Measurements from ENCODE around the gene OR52B2. TPM values are rescaled to one million over a fixed set of nuclear protein-coding genes. Genes with fewer than 3 reads are reported as not detected.

Gene OR52B2
- total RNA-seq, 2 experiments from 2014 or later = not detected

GRCh38 chr11:6132431-6132830 lies 37.7 kb downstream of the OR52B2 start:
- ChIA-PET POLR2A (no interaction called here), CTCF (no interaction called here)
- no peak overlapping the region for H3K27ac Mint-ChIP-seq
- no peak for ATAC-seq
- no peaks in the 10 kb centered on the region for H3K9me3 Mint-ChIP-seq
- peaks cover 4% of the 10 kb centered on the region for H3K27me3 Mint-ChIP-seq
- H3K4me1 Mint-ChIP-seq (ENCODE audit: low read depth) = no peaks in the 10 kb centered on the region
- no peak overlapping the region for H3K4me3 Mint-ChIP-seq
- TF ChIP-seq, protein P1, sequence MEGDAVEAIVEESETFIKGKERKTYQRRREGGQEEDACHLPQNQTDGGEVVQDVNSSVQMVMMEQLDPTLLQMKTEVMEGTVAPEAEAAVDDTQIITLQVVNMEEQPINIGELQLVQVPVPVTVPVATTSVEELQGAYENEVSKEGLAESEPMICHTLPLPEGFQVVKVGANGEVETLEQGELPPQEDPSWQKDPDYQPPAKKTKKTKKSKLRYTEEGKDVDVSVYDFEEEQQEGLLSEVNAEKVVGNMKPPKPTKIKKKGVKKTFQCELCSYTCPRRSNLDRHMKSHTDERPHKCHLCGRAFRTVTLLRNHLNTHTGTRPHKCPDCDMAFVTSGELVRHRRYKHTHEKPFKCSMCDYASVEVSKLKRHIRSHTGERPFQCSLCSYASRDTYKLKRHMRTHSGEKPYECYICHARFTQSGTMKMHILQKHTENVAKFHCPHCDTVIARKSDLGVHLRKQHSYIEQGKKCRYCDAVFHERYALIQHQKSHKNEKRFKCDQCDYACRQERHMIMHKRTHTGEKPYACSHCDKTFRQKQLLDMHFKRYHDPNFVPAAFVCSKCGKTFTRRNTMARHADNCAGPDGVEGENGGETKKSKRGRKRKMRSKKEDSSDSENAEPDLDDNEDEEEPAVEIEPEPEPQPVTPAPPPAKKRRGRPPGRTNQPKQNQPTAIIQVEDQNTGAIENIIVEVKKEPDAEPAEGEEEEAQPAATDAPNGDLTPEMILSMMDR (IDR thresholded peaks at IDR 0.05) = no peak
- no peak for DNase-seq
- H3K36me3 Mint-ChIP-seq (ENCODE audit: low read depth) = no peaks in the 10 kb centered on the region
- intact Hi-C loops (cut with micrococcal nuclease) = no loop called here

DNA sequence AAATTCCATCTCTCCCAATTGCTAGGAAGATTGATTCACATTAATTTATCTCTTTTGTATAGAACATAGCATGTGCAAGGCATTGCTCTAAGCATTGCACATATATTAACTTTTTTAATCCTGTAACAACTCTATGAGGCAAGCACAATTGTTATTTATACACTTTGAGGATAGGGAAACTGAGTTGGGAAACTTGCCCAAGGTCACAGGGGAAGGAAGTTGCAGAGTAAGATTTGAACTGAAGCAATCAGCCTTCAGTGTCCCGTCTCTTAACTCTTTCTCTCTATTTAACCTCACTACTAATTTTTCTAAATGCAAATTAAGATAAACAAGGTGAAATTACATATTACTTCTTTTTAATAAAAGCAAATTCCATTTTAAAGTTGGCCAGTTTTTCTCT lies 40.5 kb downstream of the OR52B2 start:
- CTCF ChIA-PET = interaction anchor here (0.7 to 1.4 kb wide), 3 partner anchors 122 to 233 kb away, joined by 3 read pairs; no protein-coding TSS in a partner anchor
- H3K27ac Mint-ChIP-seq = no peak overlapping the region
- intact Hi-C loops (cut with micrococcal nuclease) = no loop called here
- no peaks in the 10 kb centered on the region for H3K9me3 Mint-ChIP-seq
- no peaks in the 10 kb centered on the region for H3K4me1 Mint-ChIP-seq (ENCODE audit: low read depth)
- ATAC-seq (no peak), DNase-seq (no peak)
- POLR2A ChIA-PET = no interaction called here
- H3K4me3 Mint-ChIP-seq = no peak overlapping the region
- H3K36me3 Mint-ChIP-seq (ENCODE audit: low read depth) = no peaks in the 10 kb centered on the region
- peaks cover 1% of the 10 kb centered on the region for H3K27me3 Mint-ChIP-seq
- TF ChIP-seq, protein P1 (IDR thresholded peaks at IDR 0.05) = no peak

GRCh38 chr11:6129011-6129410 lies 41.1 kb downstream of the OR52B2 start:
- Mint-ChIP-seq H3K36me3 (ENCODE audit: low read depth) (no peaks in the 10 kb centered on the region), H3K27ac (no peak overlapping the region), H3K9me3 (no peaks in the 10 kb centered on the region), H3K4me1 (ENCODE audit: low read depth) (no peaks in the 10 kb centered on the region), H3K4me3 (no peak overlapping the region), H3K27me3 (peaks cover 1% of the 10 kb centered on the region)
- intact Hi-C loops (cut with micrococcal nuclease) = no loop called here
- TF ChIP-seq, protein P1 (IDR thresholded peaks at IDR 0.05) = no peak
- ChIA-PET CTCF (interaction anchor here (1.0 to 1.4 kb wide), 2 partner anchors 123 to 224 kb away, joined by 3 read pairs; no protein-coding TSS in a partner anchor), POLR2A (no interaction called here)
- DNase-seq (no peak), ATAC-seq (no peak)

DNA sequence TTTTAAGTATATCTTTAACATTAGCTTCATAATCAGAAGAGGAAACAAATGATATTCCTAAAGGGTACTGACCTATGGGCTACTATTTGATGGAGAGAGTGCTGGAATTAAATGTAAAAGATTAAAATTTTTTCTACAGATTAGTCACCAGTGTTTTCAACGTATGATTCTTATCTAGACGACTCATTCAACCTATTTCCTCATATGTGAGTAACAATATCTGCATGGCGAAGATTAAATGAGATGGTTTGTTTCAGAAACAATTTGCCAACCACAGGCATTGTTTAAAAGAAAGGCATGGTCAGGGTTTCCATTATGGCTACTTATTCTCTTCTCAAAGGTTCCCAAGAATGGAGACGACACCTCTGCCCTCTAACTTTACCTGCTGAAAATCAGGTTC lies 42.2 kb downstream of the OR52B2 start:
- Mint-ChIP-seq H3K4me1 (ENCODE audit: low read depth) (no peaks in the 10 kb centered on the region), H3K36me3 (ENCODE audit: low read depth) (no peaks in the 10 kb centered on the region), H3K9me3 (no peaks in the 10 kb centered on the region), H3K27me3 (peaks cover 1% of the 10 kb centered on the region), H3K27ac (no peak overlapping the region), H3K4me3 (no peak overlapping the region)
- TF ChIP-seq, protein P1 (IDR thresholded peaks at IDR 0.05) = no peak
- CTCF ChIA-PET = interaction anchor here (1.4 kb wide), 1 partner anchor 226 kb away, joined by 3 read pairs; no protein-coding TSS in a partner anchor
- ATAC-seq (peak; percentile 30), DNase-seq (no peak)
- POLR2A ChIA-PET = no interaction called here
- intact Hi-C loops (cut with micrococcal nuclease) = no loop called here

GRCh38 chr11:6124245-6124644 lies 45.9 kb downstream of the OR52B2 start:
- no peak for DNase-seq

More at GRCh38 chr11:6124245-6124644, 45.9 kb downstream of the OR52B2 start:
- intact Hi-C loops (cut with micrococcal nuclease) = no loop called here
- POLR2A ChIA-PET = no interaction called here
- peaks cover 1% of the 10 kb centered on the region for H3K9me3 Mint-ChIP-seq
- no peak overlapping the region for H3K27ac Mint-ChIP-seq
- H3K36me3 Mint-ChIP-seq (ENCODE audit: low read depth) = no peaks in the 10 kb centered on the region
- no peaks in the 10 kb centered on the region for H3K27me3 Mint-ChIP-seq
- H3K4me3 Mint-ChIP-seq = no peak overlapping the region
- TF ChIP-seq, protein P1 (IDR thresholded peaks at IDR 0.05) = no peak
- H3K4me1 Mint-ChIP-seq (ENCODE audit: low read depth) = no peaks in the 10 kb centered on the region
- CTCF ChIA-PET = interaction anchor here (0.9 to 1.1 kb wide), 2 partner anchors 16 to 218 kb away, joined by 3 to 4 read pairs; no protein-coding TSS in a partner anchor
- ATAC-seq = no peak

Other genes starting within 250 kb of the OR52B2 start
- not detected for gene OR56A3, start 228.1 kb downstream of the OR52B2 start, total RNA-seq
- not detected for gene OR56A5, start 201.8 kb downstream of the OR52B2 start, total RNA-seq
- not detected for gene OR52L1, start 183.3 kb downstream of the OR52B2 start, total RNA-seq
- not detected for gene OR56A4, start 163.4 kb downstream of the OR52B2 start, total RNA-seq
- not detected for gene OR56A1, start 139.6 kb downstream of the OR52B2 start, total RNA-seq
- not detected for gene OR56B4, start 62.6 kb downstream of the OR52B2 start, total RNA-seq
- not detected for gene OR52W1, start 28.9 kb upstream of the OR52B2 start, total RNA-seq
- gene C11orf42, start 35.2 kb upstream of the OR52B2 start, total RNA-seq = not detected
- 10 to 100 TPM; 14.9 to 15.1 TPM for gene FHIP1B, start 64.3 kb upstream of the OR52B2 start, total RNA-seq
- under 1 TPM in 1 of 2 experiments, not detected in 1; 0.18 TPM for gene CNGA4, start 68.8 kb upstream of the OR52B2 start, total RNA-seq
- gene CCKBR, start 89.5 kb upstream of the OR52B2 start, total RNA-seq = not detected
- gene CAVIN3, start 150.2 kb upstream of the OR52B2 start, total RNA-seq = 10 to 100 TPM; 13.3 to 15.9 TPM
- gene SMPD1, start 220.1 kb upstream of the OR52B2 start, total RNA-seq = 10 to 100 TPM; 10.6 to 11.2 TPM
- 10 to 100 TPM; 28.1 to 31.1 TPM for gene APBB1, start 248.8 kb upstream of the OR52B2 start, total RNA-seq